Measurements from ENCODE around the gene SOD1. TPM values are rescaled to one million over a fixed set of nuclear protein-coding genes. Genes with fewer than 3 reads are reported as not detected.

The SOD1 gene
- total RNA-seq, 1 donor from 2014 or later, result 145 TPM

GRCh38 chr21:31616216-31616615, 43.3 kb upstream of the SOD1 start:
- no peak overlapping the region for H3K27ac Mint-ChIP-seq (ENCODE audit: unreplicated experiment)

GRCh38 chr21:31618696-31619430, 40.6 kb upstream of the SOD1 start:
- no peaks in the 10 kb centered on the region for H3K9me3 Mint-ChIP-seq (ENCODE audit: unreplicated experiment)
- no peak overlapping the region for H3K4me3 Mint-ChIP-seq (ENCODE audit: unreplicated experiment)
- TF ChIP-seq CTCF (IDR thresholded peaks at IDR 0.05; ENCODE audit: unreplicated experiment), result no peak
- no peaks in the 10 kb centered on the region for H3K36me3 Mint-ChIP-seq (ENCODE audit: low read depth, unreplicated experiment)
- peaks cover 1% of the 10 kb centered on the region for H3K27me3 Mint-ChIP-seq (ENCODE audit: unreplicated experiment)
- H3K27ac Mint-ChIP-seq (ENCODE audit: unreplicated experiment), result no peak overlapping the region
- no peak for DNase-seq (ENCODE audit: low spot score)
- peaks cover 7% of the 10 kb centered on the region for H3K4me1 Mint-ChIP-seq (ENCODE audit: unreplicated experiment)

More at GRCh38 chr21:31616216-31616615, 43.3 kb upstream of the SOD1 start:
- no peaks in the 10 kb centered on the region for H3K9me3 Mint-ChIP-seq (ENCODE audit: unreplicated experiment)
- no peaks in the 10 kb centered on the region for H3K4me1 Mint-ChIP-seq (ENCODE audit: unreplicated experiment)
- no peak for DNase-seq (ENCODE audit: low spot score)
- TF ChIP-seq CTCF (IDR thresholded peaks at IDR 0.05; ENCODE audit: unreplicated experiment), result no peak
- no peaks in the 10 kb centered on the region for H3K27me3 Mint-ChIP-seq (ENCODE audit: unreplicated experiment)
- no peak overlapping the region for H3K4me3 Mint-ChIP-seq (ENCODE audit: unreplicated experiment)
- H3K36me3 Mint-ChIP-seq (ENCODE audit: low read depth, unreplicated experiment), result peaks cover 3% of the 10 kb centered on the region

- Mint-ChIP-seq H3K27ac (ENCODE audit: unreplicated experiment) (no peak overlapping the region), H3K36me3 (ENCODE audit: low read depth, unreplicated experiment) (no peaks in the 10 kb centered on the region), H3K4me1 (ENCODE audit: unreplicated experiment) (peaks cover 7% of the 10 kb centered on the region), H3K27me3 (ENCODE audit: unreplicated experiment) (peaks cover 1% of the 10 kb centered on the region), H3K9me3 (ENCODE audit: unreplicated experiment) (no peaks in the 10 kb centered on the region), H3K4me3 (ENCODE audit: unreplicated experiment) (no peak overlapping the region)
- DNase-seq (ENCODE audit: low spot score), result no peak
- TF ChIP-seq CTCF (IDR thresholded peaks at IDR 0.05; ENCODE audit: unreplicated experiment), result no peak
Observed at GRCh38 chr21:31622397-31622796, 37.1 kb upstream of the SOD1 start.

GRCh38 chr21:31623664-31624063, 35.8 kb upstream of the SOD1 start:
- H3K27ac Mint-ChIP-seq (ENCODE audit: unreplicated experiment), result no peak overlapping the region
- H3K9me3 Mint-ChIP-seq (ENCODE audit: unreplicated experiment), result no peaks in the 10 kb centered on the region
- H3K27me3 Mint-ChIP-seq (ENCODE audit: unreplicated experiment), result peaks cover 1% of the 10 kb centered on the region
- peaks cover 7% of the 10 kb centered on the region for H3K4me1 Mint-ChIP-seq (ENCODE audit: unreplicated experiment)
- H3K4me3 Mint-ChIP-seq (ENCODE audit: unreplicated experiment), result no peak overlapping the region
- DNase-seq (ENCODE audit: low spot score), result no peak
- no peak for TF ChIP-seq CTCF (IDR thresholded peaks at IDR 0.05; ENCODE audit: unreplicated experiment)
- no peaks in the 10 kb centered on the region for H3K36me3 Mint-ChIP-seq (ENCODE audit: low read depth, unreplicated experiment)

- H3K27ac Mint-ChIP-seq (ENCODE audit: unreplicated experiment), result no peak overlapping the region
- no peaks in the 10 kb centered on the region for H3K36me3 Mint-ChIP-seq (ENCODE audit: low read depth, unreplicated experiment)
- DNase-seq (ENCODE audit: low spot score), result no peak
- peaks cover 1% of the 10 kb centered on the region for H3K27me3 Mint-ChIP-seq (ENCODE audit: unreplicated experiment)
- no peak overlapping the region for H3K4me3 Mint-ChIP-seq (ENCODE audit: unreplicated experiment)
- TF ChIP-seq CTCF (IDR thresholded peaks at IDR 0.05; ENCODE audit: unreplicated experiment), result no peak
- no peaks in the 10 kb centered on the region for H3K9me3 Mint-ChIP-seq (ENCODE audit: unreplicated experiment)
- peaks cover 7% of the 10 kb centered on the region for H3K4me1 Mint-ChIP-seq (ENCODE audit: unreplicated experiment)
Observed at GRCh38 chr21:31624181-31624580, 35.3 kb upstream of the SOD1 start.
